Nephron progenitor cell (in vitro differentiated cells): ENCODE measurements around the gene CAPZA1.

ENCODE experiments used
- DNase-seq: peaks from one replicate; pipeline ENCODE4 v3.0.0; 2021
- H3K27ac Mint-ChIP-seq: 2 replicates; pipeline ENCODE4 v1.8.0; 2021; ENCODE audit warnings: mild to moderate bottlenecking, moderate library complexity, mixed read lengths
- H3K27me3 Mint-ChIP-seq: 2 replicates; pipeline ENCODE4 v1.8.0; 2021; ENCODE audit warnings: mild to moderate bottlenecking, low read depth, mixed read lengths; ENCODE audit not compliant: poor library complexity
- H3K36me3 Mint-ChIP-seq: 2 replicates; pipeline ENCODE4 v1.8.0; 2021; ENCODE audit warnings: low read depth, mixed read lengths
- H3K4me1 Mint-ChIP-seq: 2 replicates; pipeline ENCODE4 v1.8.0; 2021; ENCODE audit warnings: mixed read lengths
- H3K4me3 Mint-ChIP-seq: 2 replicates; pipeline ENCODE4 v1.8.0; 2021; ENCODE audit warnings: mild to moderate bottlenecking, moderate library complexity, mixed read lengths
- H3K9me3 Mint-ChIP-seq: 2 replicates; pipeline ENCODE4 v1.8.0; 2021; ENCODE audit warnings: mild to moderate bottlenecking, moderate library complexity, mixed read lengths
- TF ChIP-seq, protein P1 (sequence below): fragments of 200-600 bp; sonication (generic); IDR thresholded peaks from 2 replicates; pipeline ENCODE4 v1.5.0; 2021; ENCODE audit warnings: antibody characterized with exemption

The CAPZA1 gene

DNA sequence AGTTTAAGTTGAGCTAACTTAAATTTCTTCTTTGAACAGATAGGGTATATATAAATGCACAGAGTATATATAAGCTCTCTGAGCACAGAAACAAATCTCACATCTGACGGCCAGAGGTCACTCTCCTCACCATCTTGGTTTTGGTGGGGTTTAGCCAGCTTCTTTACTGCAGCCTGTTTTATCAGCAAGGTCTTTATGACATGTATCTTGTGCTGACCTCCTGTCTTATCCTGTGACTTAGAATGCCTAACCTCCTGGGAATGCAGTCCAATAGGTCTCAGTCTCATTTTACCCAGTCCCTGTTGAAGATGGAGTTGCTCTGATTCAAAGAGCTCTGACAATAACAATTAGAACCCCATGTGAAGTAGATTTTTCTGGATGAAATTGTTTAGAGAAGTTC, 53.2 kb downstream of the CAPZA1 start:
- TF ChIP-seq, protein P1, sequence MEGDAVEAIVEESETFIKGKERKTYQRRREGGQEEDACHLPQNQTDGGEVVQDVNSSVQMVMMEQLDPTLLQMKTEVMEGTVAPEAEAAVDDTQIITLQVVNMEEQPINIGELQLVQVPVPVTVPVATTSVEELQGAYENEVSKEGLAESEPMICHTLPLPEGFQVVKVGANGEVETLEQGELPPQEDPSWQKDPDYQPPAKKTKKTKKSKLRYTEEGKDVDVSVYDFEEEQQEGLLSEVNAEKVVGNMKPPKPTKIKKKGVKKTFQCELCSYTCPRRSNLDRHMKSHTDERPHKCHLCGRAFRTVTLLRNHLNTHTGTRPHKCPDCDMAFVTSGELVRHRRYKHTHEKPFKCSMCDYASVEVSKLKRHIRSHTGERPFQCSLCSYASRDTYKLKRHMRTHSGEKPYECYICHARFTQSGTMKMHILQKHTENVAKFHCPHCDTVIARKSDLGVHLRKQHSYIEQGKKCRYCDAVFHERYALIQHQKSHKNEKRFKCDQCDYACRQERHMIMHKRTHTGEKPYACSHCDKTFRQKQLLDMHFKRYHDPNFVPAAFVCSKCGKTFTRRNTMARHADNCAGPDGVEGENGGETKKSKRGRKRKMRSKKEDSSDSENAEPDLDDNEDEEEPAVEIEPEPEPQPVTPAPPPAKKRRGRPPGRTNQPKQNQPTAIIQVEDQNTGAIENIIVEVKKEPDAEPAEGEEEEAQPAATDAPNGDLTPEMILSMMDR = no peak
- peak overlapping the region; percentile 37 for H3K4me3 Mint-ChIP-seq
- H3K27me3 Mint-ChIP-seq = no peaks in the 10 kb centered on the region
- H3K9me3 Mint-ChIP-seq = no peaks in the 10 kb centered on the region
- DNase-seq = no peak
- no peak overlapping the region for H3K27ac Mint-ChIP-seq
- H3K36me3 Mint-ChIP-seq = peaks cover 52% of the 10 kb centered on the region
- peaks cover 34% of the 10 kb centered on the region for H3K4me1 Mint-ChIP-seq

DNA sequence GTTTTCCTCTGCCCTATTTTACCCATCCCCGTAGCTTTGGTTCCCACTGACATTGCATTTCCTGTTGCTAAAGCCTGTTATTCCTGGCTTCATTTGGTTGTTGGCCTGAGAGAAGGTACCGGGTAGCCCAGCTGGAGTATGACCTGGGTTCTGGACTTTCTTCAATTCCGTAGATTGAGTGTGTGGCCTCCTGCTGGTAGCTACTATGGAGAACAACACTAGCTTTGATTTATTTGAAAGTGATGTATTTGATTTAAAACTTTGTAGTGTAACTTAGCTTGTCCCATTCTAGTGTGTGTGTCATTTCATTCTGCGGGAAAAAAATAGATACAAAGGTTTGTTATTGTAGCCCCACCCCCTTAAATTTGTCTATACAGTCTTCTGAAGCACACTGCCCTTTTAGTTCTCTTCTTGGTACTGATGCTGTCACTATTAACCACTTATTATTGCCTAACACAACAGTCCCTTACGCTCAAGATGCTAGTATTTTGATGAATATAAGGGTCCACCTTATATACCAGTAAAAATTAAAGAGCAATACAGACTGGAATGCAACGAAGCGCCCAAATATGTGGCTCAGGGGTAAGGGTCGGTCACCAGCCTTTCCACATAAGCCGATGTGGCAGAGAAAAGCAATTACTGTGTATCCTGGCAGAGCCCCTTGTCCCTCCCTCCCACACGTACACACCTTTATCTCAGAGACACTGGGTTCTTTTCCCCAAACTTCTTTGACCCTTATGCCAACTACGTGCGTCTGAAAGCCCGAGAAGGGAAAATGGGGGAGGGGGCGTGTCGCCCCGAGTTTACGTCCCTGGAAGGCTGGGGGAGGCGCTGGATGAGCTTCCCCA, 54.2 kb downstream of the CAPZA1 start:
- TF ChIP-seq, protein P1 = peak; percentile 22
- peak overlapping the region; percentile 96 for H3K4me3 Mint-ChIP-seq
- peak overlapping the region; percentile 97 for H3K27ac Mint-ChIP-seq
- no peak for DNase-seq
- H3K36me3 Mint-ChIP-seq = peaks cover 47% of the 10 kb centered on the region
- no peaks in the 10 kb centered on the region for H3K27me3 Mint-ChIP-seq
- no peaks in the 10 kb centered on the region for H3K9me3 Mint-ChIP-seq
- H3K4me1 Mint-ChIP-seq = peaks cover 42% of the 10 kb centered on the region

DNA sequence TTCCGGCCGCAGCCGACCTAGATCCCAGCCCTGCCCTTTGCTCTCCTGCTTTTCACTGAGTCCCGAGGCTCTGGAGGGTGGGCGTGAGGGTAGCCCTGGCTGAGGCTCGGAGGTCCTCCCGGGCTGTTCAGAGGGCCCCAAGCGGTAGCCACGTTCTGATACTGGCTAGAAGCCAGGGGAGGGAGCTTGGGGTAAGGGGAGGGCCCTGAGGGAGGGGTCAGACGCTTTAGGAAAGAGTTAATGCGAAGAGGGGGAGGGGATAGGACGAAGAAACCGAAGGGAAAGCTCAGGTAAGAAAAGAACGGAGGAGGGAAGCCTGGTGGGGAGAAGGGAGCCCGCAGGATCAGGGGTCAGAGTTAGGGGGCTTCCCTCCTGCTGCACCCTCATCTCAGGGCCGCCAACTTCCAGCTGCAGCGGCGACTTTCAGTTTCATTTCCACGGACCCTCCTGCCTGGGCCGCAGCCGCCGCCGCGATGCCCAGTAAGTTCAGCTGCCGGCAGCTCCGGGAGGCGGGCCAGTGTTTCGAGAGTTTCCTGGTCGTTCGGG, 54.9 kb downstream of the CAPZA1 start, which contains the start of gene MOV10:
Gene MOV10, plus strand, starts transcription at position 220 of the 546 bp plus-strand sequence. Its CDS starts 254 bp downstream, at position 474.
- H3K36me3 Mint-ChIP-seq = peaks cover 47% of the 10 kb centered on the region
- peaks cover 42% of the 10 kb centered on the region for H3K4me1 Mint-ChIP-seq
- H3K9me3 Mint-ChIP-seq = no peaks in the 10 kb centered on the region
- H3K27me3 Mint-ChIP-seq = no peaks in the 10 kb centered on the region
- TF ChIP-seq, protein P1 = no peak
- peak within 1 kb of the TSS; percentile 97 for H3K27ac Mint-ChIP-seq
- DNase-seq = peak; percentile 68
- peak within 1 kb of the TSS; percentile 96 for H3K4me3 Mint-ChIP-seq

DNA sequence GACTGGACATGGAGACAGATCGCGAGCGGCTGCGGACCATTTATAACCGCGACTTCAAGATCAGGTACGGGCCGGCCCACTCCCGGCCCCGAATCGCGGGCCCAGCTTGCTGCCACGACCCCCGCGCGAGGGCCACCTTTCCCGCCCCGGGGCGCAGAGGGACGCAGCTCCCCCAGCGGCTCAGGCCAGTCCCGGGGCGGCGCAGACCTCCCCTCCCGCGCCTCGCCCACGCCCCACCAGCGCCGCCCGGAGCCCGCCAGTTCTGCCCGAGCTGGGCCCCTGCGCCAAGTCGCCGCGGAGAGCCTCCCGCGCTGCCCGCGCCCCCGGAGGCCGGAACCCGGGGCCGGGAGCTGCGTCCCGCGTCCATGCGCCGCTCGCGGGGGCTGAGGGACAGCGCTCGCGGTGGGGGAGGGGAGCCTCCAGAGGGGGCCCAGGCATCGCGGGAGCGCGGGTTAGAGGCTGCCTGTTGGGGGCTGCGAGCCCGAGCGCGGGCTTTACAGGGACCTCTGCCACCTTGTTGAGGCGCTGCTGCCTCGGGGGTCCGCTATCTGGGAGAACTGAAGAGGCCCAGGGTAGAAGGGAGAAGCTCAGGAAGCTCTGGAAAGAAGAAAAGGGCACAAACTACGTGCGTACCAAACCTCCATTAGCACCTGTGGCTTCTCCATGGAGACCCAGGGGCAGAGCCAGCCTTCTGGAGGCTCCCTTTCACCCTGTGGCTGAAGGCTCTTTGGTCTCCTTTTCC, 55.5 kb downstream of the CAPZA1 start:
- TF ChIP-seq, protein P1 = no peak
- Mint-ChIP-seq H3K4me1 (peaks cover 42% of the 10 kb centered on the region), H3K27me3 (no peaks in the 10 kb centered on the region), H3K4me3 (peak overlapping the region; percentile 96), H3K9me3 (peaks cover 4% of the 10 kb centered on the region), H3K36me3 (peaks cover 47% of the 10 kb centered on the region), H3K27ac (peak overlapping the region; percentile 97)
- DNase-seq = peak; percentile 84

GRCh38 chr1:112675728-112676381, 56.2 kb downstream of the CAPZA1 start:
- DNase-seq = no peak
- peaks cover 42% of the 10 kb centered on the region for H3K4me1 Mint-ChIP-seq
- no peaks in the 10 kb centered on the region for H3K27me3 Mint-ChIP-seq
- no peak overlapping the region for H3K27ac Mint-ChIP-seq
- H3K9me3 Mint-ChIP-seq = peaks cover 7% of the 10 kb centered on the region
- peak overlapping the region; percentile 85 for H3K4me3 Mint-ChIP-seq
- TF ChIP-seq, protein P1 = no peak
- peaks cover 45% of the 10 kb centered on the region for H3K36me3 Mint-ChIP-seq
